WI38 (cell line): ENCODE measurements around the gene MDM2.

Experiments
- H3K4me3 ChIP-seq: 2 replicates; pipeline ENCODE4 v1.5.1; 2011; ENCODE audit warnings: low read depth, mild to moderate bottlenecking, control low read depth, low read length
- TF ChIP-seq, protein P1 (sequence below): IDR thresholded peaks from 2 replicates; pipeline ENCODE4 v1.5.1; 2012; ENCODE audit warnings: low read depth, mild to moderate bottlenecking, control low read depth, low read length

MDM2 gene

DNA sequence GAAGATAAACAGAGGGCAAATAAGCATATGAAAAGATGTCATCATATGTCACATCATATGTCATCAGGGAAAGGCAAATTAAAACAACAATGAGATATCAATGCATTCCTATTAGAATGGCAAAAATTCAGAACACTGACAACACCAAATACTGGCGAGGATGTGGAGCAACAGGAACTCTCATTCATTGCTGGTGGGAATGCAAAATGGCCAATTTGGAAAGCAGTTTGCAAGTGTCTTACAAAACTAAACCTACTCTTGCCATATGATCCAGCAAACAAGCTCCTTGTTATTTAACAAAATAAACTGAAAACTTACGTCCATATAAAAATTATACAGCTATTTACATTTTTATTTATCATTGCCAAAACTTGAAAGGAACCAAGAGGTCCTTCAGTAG, 92.3 kb downstream of the MDM2 start:
- TF ChIP-seq, protein P1, sequence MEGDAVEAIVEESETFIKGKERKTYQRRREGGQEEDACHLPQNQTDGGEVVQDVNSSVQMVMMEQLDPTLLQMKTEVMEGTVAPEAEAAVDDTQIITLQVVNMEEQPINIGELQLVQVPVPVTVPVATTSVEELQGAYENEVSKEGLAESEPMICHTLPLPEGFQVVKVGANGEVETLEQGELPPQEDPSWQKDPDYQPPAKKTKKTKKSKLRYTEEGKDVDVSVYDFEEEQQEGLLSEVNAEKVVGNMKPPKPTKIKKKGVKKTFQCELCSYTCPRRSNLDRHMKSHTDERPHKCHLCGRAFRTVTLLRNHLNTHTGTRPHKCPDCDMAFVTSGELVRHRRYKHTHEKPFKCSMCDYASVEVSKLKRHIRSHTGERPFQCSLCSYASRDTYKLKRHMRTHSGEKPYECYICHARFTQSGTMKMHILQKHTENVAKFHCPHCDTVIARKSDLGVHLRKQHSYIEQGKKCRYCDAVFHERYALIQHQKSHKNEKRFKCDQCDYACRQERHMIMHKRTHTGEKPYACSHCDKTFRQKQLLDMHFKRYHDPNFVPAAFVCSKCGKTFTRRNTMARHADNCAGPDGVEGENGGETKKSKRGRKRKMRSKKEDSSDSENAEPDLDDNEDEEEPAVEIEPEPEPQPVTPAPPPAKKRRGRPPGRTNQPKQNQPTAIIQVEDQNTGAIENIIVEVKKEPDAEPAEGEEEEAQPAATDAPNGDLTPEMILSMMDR: no peak
- no peak overlapping the region for H3K4me3 ChIP-seq
